HG03159 (cell line): Measurements from ENCODE around the gene NRF1.
"Not testable (repeated sequence)": the region's sequence is repeated elsewhere in the genome, so short reads cannot be mapped to it uniquely, and the experiment has no call there.

Source experiments
- ATAC-seq: cut with Tn5 transposase; IDR thresholded peaks from one replicate; pipeline ENCODE4 v1.9.1; 2021; ENCODE audit warnings: mild to moderate bottlenecking, moderate library complexity; ENCODE audit not compliant: unreplicated experiment

NRF1 gene

DNA sequence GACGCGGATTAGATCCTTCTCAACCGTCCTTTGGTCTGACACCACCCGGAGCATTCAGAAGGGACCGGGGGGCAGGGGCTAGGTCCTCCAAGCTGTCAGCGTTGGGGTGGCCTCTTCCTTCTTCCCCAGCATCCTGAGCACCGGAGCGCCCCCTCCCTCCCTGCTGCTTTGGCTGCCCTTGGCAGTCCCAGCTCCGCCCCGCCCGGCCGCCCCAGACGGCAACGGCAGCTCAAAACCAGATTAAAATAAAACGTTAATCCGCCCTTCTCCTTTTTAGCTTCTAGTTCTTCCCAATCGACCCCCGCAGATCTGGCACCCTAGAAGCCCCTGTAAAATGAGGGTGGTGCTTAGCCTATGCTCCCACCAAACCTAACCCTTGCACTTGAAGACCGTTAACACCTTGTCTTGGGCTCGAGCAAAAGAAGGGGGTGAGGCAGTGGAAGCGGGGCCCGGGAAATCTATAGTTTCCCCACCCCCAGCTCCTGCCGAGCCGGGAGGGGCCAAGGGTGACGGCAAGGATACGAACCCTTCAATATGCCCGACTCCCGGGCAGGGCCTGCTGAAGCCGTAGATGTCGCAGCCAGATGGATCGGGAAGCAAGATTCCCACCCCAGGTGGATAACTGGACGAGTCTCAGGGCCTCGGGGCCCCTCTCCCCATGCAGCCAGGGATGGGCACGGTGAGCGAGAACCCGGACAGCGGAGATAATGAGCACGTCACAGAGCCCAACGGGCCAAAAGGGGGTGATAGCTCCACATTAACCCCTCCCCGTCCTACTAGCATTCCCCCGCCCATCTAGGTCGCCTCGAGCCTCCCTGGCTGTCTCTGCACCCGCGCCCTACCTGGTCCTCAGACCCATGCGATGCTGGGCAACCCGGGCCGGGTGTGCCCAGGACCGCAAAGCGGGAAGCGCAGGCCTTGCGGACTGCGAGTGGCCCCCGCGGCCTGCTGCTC, 169.7 kb downstream of the NRF1 start:
- ATAC-seq, result no peak

DNA sequence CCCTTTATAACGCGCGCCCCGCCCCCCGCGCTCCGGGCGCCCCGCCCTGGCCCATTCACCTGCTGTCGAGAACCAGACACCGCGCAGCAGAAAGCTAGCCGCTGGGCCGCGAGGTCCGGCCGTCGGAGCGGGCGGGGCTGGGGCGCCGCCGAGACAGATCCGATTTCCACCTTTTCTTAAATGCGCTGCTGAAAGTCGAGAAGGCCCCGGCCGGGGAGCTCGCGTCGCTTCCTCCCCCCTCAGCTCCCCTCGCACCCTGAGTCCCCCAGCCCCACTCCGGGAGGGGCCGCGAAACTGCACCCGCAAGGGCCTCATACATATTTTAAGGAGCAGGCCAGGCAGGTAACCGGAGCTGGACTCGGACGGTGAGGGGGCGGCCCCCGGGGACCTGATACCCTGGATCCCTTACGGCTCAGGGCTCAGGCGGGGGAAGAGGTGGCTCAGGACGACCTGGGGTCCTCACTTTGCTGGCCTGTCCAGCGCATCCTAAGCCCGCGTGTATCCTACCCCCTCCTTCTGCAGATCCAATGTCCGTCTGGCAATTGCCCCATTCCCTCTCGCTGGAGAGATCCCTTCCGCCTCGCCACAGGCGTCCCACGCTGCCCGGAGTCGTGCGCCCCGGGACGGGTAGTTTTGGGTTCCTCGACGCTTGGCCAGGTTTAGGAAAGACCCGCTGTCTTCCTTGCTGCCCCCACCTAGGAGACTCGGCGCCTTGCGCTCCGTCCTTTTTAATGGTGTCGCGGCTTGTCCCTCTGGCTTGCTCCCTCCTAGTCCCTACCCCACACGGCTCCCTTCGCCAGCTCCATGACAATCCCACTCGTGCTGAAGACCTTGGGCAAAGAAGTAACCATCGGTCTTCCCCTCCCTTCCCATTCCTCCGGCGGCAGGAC, 170.7 kb downstream of the NRF1 start:
- no peak for ATAC-seq

DNA sequence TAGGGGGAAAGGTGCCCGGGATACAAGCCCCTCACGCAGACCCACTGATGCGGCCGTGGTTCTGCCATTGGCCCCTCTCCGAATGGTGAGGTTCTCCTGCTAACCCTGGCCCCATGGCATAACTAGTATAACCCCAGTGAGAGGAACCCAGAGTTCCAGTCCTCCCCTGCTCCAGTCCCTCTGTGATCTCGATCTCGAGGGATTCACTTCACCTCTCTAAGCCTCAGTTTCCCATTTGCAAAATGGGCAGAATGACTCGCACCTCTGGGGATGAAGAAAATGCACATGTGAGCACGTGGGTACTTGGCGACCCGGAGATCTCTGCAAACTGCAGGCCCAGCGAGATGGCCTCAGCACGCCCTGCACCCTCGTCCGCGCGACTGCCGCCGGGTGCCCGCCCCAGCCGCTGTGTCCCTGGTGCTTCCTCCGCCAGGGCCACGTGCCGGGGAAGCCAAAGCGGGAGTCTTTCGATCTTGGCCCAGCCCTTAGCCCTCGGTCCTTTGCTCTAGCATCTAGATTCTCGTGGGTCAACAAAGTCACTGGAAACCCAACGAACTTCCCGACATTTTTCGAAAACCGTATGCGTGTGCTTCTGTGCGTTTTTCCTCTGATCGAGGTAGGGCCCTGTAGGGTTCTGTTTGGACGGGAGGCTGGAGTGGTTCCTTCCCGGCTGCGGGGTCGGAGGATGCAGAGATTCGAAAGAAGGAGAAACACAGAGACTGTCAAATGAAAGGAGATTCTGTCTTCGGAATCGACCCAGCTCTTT, 171.5 kb downstream of the NRF1 start:
- no peak for ATAC-seq

DNA sequence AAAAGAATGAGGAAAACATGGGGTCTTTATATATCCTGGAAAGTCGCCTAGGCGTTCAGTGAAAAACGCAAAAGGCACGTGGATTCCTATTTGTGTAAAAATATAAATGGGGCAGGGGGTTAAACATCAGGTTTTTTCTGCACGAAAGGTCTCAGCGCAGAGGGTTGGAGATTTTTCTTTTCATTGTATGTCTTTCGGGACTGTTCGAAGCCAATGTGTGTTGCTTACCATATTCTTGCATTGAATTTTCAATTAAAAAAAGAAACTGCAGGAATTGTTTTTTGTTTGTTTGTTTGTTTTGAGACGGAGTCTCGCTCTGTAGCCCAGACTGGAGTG, 172.0 kb downstream of the NRF1 start:
- ATAC-seq, result no peak

DNA sequence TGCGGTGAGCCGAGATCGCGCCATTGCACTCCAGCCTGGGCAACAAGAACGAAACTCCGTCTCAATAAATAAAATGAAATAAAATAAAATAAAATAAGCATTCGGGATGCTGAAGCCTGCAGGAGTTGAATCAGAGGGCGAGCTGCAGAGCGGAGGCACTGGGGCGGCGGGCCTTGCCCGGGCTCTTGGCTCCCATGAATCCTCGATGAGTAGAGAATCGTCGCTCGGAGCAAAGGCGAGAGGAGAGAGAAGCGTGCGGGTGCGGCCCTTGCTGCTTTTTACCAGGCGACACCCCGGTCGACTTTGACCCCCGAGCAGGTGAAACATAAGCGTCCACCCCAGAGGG, 172.9 kb downstream of the NRF1 start:
- ATAC-seq, result no peak

DNA sequence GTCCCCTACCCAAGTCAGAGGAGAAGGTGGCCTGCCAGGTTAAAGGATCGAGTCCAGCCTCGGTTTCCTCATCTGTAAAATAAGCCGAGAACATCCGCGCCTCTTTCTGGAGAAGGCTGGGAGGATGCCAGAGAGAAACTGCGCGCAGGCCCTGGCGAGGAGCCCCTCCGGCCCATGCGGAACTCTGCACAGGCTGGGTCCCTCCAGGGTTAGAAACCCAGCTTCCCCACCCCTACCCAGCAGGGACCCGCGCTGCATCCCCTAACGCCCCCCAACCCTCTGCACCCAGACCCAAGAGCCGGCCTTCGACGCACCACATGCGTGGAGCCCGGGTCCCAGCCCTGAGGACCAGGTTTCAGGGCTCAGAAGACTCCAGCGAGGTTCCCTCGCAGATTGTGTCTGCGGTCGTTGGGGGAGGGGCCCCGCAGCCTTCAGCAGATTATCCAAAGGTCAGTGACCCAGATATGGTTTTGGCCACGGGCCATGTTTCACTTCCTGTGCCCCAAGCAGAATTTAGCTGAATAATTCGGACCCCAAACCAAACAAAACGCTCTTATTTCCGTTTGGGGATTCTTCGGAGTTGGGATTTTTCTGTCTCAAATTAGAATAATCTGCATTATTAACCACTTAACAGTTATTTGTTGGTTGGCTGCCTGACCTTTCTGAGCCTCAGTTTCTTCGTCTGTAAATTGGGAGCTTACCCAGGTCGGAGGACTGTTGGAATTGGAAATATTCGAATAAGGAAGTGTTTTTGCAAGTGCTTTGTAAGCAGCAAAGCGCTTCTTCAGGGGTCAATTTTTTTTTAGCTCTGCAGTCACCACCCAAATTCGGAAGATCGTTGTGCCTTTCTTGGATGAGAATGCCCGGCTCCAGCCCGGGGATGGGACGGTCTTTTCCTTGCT, 173.5 kb downstream of the NRF1 start:
- ATAC-seq, result no peak

DNA sequence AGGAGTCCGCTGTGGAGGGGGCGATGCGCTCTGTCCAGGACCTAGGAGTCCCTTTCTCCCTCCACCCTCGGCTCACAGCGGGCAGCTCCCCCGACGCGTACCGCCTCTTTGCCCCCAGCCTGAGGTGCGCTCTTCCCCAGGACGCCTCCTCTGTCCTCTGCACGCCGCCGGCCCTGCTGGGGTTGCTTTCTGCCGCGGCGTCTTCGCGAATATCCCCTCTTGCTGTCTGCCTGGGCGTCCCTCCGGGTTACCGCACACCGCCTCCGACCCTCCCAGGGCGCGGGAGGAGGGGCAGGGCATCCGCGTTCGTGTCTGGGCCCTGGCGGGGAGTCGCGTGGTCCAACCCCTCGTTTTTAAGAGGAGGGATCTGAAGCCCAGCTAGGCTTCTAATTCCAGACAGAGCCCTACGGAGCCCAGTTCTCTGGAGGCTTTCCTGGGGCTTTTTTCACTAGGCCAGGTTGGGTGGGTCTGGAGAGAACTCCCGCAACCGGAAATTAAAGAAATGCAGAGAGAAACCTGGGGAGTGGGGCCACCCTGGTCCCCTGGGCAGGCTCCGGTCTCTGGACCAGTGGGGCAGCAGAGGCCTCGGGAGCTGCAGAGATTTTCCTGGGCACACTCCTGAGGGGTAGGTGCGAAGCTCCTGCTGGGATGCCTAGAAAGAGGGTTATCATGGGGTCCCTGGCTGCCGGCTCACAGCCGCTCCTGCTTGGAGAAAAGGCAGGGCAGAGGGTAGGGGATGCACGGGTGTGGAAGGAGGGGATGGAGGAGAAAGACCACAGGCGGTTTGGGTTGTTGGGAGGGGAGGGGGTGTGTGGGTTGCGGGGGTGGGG, 174.4 kb downstream of the NRF1 start:
- no peak for ATAC-seq

DNA sequence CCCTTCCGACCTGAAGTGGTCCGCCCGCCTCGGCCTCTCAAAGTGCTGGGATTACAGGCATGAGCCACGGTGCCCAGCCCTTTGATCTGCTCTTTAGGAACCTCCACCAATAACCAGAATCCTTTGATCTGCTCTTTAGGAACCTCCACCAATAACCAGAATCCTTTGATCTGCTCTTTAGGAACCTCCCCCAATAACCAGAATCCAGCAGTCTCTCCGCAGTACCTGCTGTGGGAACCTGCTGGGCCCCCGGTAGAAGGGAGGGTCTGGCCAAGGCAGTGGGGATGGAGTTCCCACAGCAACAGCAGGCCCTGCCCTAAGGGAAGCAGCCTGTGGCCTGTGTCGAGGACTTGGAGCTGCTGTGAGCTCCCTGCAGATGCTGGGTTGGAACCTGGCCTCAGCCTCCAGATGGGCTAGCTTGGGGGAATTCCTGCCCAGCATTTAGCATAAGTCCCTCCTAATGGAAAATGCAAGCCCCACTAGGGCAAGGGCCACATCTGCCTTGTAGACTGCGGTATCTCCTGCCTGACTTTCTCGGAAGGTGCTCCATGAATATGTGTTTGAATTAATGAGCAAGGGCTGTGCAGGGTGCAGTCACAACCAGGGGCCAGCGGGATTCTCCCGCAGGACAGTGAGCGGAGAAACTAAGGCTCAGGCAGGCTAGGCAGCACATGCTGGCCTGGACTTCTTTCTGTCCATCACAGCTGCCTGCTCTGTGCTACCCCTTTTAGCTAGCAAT, 175.5 kb downstream of the NRF1 start:
- no peak for ATAC-seq

DNA sequence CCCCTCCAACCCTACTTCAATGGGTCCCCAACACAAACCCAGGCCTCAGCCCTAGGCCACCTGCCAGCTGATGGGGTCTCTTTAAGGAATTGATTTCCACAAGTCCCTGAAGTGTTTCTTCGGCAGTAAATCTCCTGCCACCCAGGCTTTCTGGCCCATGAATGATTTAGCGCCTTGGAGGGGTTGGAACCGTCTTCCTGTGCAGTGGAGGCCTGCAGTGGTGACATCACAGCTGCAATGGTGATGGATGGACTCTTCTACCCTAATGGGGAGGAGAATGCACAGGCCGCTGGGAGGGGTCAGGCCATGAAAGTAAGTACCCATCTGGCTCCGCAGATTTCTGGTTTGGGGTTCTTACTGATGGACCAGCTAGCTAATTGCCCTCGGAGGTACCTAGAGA, 177.5 kb downstream of the NRF1 start:
- ATAC-seq, result no peak

DNA sequence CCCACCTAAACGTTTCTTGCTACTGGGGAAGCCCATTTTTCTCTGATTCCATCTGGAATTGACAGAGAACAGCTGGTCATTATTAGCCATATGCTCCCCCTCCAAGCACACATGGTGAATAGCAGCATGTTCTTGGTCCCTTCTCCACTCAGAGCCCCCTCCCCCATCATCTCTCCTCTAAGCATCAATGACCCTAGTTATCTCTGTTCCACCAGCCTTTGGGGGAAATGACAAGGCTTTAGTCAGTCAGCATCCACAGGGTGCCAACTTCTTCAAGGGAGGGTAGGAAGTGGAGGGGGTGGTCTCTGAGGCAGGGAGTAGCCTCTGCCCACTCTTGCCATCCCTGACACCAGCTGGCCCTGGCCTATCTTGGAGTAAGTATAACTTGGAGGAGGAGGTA, 178.1 kb downstream of the NRF1 start:
- ATAC-seq, result no peak

DNA sequence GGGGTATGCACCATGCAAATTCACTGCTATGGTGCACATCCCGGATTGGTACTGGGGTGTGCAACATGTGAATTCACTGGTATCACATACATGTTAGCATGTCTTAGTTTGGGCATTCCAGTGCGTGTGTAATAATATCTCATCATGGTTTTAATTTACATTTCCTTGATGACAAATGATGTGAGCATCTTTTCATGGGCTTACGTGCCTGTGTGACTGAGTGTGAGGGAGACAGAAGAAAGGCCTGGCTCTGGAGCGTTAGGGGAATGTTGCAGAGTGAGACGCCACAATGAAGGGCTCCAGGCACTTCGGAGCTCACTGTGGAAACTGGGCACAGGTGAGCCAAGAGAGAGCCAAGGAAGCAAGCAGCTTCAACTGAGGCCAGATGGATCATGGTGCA, 178.6 kb downstream of the NRF1 start:
- no peak for ATAC-seq

DNA sequence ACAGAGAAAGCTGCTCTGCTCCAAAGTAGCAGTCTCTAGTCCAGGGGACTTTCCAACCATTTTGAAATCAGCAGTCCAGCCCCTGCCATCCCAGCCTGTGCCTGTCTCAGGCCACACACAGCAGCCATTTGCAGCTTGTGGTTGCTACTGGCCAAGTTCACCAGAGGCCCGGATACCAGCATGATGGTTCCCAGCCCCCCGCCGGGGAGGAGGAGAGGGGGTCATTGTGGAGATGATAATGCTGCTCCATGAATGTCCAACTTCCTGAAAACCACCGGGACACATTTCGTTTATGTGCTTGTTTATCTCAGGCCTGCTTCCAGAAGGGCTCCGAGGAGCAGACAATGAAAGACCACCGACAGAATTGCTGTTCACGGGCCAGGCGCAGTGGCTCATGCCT, 181.2 kb downstream of the NRF1 start:
- no peak for ATAC-seq

DNA sequence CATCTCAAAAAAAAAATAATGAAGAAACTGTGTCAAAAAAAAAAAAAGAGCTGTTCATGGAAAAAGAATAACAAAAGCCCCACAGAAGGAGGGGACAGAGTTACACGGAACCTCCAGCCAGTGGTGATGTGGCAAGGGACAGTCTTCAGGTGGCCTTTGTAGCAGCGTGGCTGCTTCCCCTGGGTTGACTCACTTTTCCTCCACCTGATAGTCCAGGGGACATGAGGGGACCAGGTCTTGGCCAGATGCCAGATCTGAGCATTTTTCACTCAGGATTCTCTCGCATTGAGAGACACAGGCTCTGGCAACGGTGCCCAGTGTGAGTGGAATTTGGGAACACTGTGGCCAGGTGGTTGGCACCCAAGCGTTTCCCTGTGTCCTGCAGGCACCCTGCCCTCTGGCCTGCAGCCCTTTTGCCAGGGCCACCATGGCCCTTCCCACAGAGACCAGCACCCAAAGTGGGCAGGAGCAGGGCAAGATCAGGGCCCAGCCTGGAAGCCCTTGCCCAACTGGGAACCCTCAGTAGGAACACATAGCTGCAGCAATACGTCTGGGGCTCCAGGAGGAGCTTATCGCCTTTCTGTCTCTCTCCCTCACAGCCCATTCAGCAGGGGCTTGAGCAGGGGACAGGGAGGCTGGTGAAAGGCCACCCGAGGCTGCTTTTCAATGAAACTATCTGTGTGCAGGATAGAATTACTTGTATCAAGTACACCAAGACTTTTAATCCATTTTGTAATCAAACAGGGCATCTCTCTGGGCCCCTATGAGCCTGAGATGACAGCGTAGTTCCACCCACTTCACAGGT, 182.2 kb downstream of the NRF1 start:
- ATAC-seq, result no peak

DNA sequence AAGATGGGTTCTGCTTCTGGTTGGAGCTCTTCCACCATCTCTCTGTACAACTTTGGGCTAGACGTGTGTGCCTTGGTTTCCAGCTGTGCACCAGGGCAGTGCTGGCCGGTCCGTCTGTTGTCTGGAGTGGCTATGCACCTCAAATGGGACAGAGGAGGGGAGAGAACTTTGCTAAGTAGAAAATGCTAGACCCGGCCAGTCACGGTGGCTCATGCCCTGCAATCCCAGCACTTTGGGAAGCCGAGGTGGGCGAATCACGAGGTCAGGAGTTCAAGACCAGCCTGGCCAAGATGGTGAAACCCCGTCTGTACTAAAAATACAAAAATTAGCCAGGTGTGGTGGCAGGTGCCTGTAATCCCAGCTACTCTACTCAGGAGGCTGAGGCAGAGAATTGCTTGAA, 182.9 kb downstream of the NRF1 start:
- not testable (repeated sequence) for ATAC-seq

DNA sequence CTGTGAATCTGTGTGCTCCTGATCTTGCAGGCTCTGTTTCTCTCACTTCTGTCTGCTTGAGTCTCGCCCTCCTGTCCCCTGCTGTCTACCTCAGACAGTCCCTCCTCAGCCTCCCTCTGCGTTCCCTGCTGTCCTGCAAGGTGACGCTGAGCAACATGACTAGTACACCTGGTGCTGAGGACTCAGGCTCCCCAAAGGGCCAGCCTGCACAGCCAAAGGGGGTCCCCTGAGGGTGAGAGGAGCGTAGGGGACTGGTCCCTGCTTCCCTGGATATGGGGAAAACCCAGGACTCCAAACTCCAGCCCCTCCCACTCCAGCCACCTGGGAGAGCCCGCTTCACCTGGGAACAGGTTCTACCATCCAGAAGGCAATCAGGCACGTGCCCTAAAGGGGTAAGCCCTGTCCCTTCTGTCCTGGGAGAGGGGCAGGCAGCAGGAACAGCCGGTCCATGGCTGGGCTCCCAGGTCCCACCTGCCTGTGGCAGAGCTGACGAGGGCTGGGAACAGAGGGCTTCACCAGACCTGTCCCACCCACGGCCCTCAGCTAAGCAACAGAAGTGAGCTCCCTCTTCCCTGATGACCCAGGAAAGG, 184.8 kb downstream of the NRF1 start:
- ATAC-seq, result no peak

DNA sequence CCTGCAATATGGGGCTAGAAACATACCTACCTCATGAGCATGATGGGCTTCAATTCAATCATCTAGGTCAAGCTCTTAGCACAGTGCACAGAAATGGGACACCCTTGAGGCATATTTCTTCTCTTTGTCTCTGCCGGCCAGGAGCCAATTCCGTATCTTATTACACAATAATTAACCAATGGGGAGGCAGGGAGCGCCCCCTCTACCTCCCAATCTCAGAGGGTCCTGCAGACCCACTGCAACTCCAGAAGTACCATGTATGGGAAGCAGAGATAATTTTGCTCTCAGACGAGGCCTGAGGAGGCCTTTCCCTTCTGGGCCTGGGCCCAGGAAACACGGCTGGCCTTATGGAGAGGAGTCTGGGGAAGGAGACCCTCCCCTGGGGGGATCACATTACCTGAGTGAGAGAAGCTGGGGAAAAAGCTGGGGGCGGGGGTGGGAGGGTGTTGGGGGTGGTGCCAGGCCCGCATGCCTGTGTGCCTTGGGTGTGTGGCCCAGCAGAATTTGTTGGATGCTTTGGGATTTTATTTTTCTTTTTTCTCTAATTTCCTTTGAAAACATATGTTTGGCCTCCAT, 185.8 kb downstream of the NRF1 start:
- ATAC-seq, result no peak

DNA sequence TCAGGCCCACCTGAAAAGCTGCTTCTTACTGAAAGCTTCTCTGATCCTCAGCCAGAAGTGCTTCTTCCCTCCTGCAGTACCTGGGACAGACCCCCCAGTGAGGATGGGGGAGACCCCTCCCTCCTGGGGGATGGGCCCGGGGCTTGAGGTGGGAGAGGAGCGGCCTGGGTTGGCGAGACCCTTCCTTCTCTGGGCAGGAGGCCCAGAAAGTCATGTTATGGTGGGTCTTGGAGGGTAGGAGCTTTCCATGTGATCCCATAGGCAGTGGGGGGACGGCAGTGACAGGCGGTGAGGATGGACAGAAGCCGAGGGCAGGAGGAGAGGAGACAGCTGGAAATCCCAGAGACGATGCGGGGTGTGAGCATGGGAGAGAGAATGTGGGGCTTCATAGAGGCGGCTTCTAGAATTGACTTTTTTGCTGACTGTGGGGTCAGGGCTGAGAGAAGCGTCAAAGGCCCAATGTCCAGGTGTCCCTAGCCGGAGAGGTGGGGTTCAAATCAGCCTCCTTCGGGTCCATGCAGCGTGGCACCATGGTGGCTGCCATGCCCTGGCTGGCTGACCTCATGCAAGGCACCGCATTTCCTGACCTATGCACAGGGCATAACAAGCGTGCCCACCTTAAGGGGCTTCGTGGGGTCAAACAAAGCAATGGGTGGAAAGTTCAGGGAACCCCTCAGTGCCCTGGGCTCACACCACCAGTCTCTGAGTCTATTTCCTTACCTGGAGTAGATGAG, 187.3 kb downstream of the NRF1 start:
- no peak for ATAC-seq
